ENCODE results near the gene SLC41A3.

DNA sequence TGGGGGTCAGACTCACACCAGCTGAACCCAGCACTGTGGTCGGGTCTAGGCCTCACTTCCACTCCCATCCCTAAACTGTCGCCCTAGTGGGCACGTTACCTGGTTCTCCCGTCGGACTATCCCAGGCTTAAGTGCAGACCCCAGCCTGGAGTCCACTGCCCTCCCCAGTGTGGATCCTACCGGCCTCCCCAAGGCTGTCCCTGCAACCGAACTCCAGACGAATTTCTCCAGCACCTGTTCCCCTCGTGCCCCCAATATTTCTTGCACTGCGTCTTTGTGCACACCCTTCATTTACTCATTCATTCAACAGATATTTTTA, 26.5 kb downstream of the SLC41A3 start:
- TF ChIP-seq CTCF (IDR thresholded peaks at IDR 0.05; ENCODE audit: low read depth, low read length, missing input control) (no peak), RAD21 (IDR thresholded peaks at IDR 0.05) (no peak), YY1 (IDR thresholded peaks at IDR 0.05) (no peak)

Data from liver (tissue), 3 donors.